CD4-positive, alpha-beta T cell treated with Interleukin-12 subunit alpha and Interleukin-12 subunit beta, for 1 hour (primary cell): ENCODE measurements around the gene BBS1.
"Not testable (repeated sequence)": the region's sequence is repeated elsewhere in the genome, so short reads cannot be mapped to it uniquely, and the experiment has no call there.

Experiments
- DNase-seq: peaks from one replicate; pipeline ENCODE4 v3.0.0-alpha.2; 2020

BBS1 gene

GRCh38 chr11:66529069-66529468 lies 18.6 kb downstream of the BBS1 start:
- no peak for DNase-seq

DNA sequence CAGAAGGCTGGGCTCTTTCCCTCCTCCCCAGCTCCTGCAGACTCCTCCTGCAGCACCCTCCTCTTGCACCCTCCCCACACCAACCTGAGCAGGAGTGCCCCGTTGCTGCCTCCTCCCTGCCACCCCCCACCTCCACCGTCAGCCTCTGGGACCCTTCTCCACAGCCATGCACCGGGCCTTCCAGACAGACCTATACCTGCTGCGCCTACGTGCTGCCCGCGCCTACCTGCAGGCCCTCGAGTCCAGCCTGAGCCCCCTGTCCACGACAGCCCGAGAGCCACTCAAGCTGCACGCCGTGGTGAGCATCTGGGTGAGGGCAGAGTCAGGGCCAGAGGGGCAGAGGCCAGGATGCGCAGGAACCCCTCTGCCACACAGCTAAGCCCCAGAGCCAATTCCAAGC lies 19.2 kb downstream of the BBS1 start:
- no peak for DNase-seq

DNA sequence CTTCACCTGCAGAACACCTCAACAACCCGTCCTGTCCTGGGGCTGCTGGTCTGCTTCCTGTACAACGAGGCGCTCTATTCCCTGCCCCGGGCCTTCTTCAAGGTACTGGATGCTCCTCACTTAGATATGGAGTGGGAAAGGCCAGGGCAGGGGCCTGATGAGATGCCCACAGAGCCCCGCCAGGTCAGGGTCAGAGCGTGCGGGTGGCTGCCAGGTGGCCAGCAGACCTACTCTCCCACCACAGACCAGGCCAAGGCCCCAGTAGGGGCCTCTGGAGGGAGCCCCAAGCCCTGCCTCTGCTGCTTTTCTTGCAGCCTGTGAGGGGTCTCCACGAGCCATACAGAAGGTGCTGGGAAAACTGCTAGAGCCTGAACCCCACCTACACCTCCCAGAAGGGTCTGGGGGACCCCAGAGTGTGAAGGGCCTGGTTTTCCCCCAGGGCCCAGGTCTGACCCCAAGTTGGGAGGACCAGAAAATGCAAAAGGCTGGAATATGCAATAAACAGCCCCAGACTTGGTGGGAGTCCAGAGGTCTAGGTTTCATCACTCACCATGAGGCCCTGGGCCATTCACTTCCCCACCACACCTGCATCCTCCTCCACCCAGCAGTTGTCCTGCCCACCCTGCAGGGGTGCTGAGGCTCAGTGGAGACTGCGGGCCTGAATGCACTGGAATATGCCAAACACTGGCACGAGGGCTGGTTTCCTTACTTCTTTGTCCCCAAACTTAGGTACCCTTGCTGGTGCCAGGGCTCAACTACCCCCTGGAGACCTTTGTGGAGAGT lies 20.7 kb downstream of the BBS1 start:
- DNase-seq = no peak

DNA sequence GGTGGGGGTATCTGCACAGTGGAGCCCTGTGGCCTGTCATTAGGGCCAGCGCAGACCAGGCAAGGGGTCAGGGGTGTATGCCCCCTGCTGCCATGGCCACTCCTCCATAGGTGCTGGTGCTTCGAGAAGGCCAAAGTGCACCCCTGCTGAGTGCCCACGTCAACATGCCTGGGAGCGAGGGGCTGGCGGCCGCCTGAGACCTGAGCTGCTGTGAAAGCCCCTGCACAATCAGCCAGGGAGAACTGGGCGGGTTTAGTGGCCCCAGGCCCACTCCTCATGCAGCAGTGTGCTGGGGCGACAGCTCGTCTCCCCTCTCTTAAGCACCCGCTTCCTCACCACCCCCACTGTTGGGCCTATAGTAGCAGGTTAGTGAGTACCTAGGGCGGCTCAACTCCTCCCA lies 21.4 kb downstream of the BBS1 start:
- no peak for DNase-seq

- no peak for DNase-seq
Observed at GRCh38 chr11:66532784-66533183, 22.3 kb downstream of the BBS1 start.

DNA sequence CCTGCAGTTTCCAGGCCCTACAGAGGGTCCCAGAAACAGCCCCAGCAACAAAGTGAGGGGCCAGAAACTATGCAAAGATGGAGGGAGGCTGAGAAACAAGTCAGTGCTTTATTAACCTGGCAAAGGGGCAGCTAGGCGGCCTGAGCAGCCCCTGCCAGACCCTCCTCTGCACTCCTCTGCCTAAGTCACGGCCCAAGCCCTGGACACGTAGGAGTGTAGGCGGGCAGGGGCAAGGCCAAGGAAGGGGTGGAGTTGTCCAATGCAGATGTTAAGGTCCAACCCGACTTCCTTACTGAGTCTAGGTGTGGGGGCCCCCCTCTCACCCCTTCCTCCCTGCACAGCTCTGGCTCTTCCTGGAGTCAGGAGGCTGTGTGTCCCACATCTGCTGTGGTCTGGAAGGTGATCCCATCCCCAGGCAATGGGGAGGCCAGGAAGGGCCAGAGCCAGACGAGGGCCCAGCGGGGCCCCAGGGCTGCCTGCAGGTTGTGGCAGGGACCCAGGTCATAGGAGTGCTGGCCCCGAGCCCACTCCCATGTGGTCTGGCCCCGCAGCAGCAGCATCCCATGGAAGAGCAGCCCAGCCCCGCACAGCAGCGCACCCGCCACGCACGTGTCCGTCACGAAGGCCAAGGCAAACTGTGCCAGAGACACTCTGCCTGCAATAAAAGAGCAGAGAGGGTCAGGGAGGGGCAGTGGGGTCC lies 28.9 kb downstream of the BBS1 start:
- no peak for DNase-seq

DNA sequence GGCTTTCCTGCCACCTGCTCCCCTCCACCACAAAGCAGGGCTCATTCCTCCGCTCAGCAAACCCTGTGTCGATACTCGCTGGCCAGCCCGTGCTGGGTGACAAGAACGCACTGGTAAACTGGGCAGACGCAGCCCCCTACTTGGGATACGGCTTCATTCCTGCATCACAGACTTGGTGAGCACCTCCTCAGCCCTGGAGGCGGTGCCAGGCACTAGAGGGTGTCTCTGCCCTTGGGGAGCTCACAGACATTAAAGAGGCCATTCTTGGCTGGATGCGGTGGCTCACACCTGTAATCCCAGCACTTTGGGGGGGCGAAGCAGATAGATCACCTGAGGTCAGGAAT lies 29.4 kb downstream of the BBS1 start:
- DNase-seq = no peak

GRCh38 chr11:66540598-66540997 lies 30.2 kb downstream of the BBS1 start:
- DNase-seq = not testable (repeated sequence)

GRCh38 chr11:66541892-66542291 lies 31.5 kb downstream of the BBS1 start:
- DNase-seq = no peak

DNA sequence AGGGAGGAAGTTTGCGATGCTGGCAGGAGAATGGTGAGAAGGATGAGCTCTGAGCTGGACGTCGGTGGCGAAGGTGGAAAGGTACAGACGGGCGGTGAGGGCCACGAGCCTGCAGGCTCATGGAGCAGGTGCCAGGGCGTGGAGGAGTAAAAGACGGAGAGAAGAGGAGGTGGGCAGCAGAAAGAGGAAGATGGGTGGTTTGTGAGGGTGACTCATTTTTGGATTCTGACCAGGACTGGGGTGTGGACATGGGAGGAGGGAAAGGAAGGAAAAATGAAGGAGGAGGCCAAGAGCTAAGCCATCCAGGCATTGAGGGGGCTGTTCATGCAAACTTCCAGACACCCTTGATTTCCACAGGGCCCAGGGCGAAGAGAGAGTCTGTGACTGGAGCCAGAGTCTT lies 31.9 kb downstream of the BBS1 start:
- DNase-seq = no peak

DNA sequence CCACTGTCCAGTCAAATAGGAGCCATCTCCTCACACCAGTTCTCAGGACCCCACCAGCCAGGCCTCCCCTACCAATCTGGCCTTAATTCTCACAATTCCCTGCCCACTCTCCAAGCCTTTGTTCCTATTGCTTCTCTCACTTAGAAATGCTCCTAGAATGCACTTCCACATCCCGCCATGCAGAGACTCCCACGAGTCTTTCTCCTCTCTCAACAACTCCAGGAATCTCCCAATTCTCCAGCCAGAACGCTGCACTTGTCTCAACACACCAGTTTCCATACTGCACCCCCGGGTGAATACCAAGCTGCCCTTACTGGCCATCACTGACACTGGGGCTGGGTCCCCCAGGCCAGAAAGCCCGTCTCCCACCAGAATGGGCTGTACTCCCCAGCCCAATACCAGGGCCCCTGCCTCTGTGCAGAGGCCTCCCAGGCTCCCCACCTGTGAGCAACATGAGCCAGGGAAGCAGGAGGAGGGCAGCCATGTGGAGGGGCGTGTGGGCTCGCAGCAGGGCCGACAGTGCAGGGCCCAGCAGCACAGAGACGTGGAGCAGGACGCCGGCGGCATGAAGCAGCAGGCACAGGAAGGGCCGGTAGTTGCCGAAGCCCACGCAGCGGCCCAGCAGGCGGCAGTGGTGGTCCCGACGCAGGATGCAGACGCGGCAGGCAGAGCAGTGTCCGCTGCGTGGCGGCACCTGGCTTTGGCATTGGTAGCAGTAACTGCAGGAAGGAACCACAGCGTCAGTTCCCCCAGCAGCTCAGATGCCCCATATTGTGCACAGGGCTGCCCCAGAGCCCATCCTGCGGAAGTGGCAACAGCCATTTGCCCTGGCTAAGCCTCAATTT lies 33.0 kb downstream of the BBS1 start:
- DNase-seq = peak; percentile 80

GRCh38 chr11:66544952-66545351 lies 34.5 kb downstream of the BBS1 start:
- DNase-seq = not testable (repeated sequence)

DNA sequence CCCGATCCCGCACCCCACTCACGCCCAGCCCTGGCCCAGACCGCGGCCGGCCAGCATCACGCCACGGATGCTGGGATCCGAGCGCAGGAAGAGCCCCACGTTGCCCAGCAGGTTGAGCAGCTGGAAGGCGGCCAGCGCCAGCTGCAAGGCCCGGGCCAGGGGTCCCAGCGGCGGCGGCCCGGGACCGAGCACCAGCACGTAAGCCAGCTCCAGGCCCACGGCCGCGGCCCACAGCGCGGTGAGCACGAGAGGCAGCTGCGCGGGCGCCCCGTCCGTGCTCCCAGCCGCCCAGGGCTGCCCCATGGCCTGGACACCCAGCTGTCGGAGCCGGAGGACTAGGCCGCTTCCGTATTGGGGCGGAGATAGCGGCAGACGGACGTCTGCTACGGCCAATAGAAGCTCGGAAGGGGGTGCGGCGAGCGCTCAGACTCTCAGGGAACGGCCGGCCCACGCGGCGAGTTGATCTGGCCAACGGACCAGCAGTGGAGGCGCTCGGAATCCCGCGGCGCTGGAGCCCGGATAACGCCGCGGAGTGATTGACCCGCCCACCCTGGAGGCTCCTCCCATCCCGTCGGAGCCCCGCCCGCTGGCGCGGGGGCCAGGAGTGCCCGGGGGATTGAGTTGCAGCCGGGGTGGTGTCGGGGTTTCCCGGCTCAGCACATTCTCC lies 35.4 kb downstream of the BBS1 start, which contains the start of gene ZDHHC24:
Gene ZDHHC24, minus strand, starts transcription at position 348 of the 667 bp plus-strand sequence. Its CDS starts 45 bp downstream, at position 303.
- peak; percentile 91 for DNase-seq

- no peak for DNase-seq
Observed at GRCh38 chr11:66546368-66546965, 36.0 kb downstream of the BBS1 start, which contains the start of gene ACTN3. TSS of gene ACTN3 (plus strand) at chr11:66546903. CDS start at chr11:66546938, 35 bp downstream.

DNA sequence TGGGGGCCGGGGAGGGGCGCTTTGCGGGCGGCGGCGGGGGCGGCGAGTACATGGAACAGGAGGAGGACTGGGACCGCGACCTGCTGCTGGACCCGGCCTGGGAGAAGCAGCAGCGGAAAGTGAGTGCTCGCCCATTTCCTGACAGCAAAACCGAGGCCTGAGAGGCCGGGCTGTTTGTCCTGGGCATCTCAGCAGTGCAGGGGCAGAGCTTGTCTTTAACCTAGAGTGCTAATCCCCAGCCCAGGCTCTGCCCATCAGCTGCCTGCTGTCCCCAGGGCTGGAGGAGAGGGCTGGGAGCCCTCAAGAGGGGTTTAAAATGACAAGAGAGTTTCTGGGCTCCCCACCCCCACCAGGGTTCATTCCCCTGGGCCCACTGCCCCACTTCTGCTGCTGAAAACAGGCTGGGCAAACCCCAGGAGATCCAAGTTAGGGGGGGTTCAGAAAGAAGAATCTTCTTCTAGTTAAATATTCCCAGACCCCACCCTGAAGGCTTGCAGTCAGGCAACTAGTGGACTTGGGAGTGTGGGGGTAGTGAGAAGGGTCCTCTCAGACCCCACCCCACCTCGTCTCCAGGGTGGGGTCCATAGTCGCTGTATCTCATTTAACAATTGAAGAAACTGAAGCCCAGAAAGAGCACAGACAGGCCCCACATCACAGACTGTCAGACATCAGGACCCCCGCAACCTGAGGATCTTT lies 36.7 kb downstream of the BBS1 start:
- no peak for DNase-seq

DNA sequence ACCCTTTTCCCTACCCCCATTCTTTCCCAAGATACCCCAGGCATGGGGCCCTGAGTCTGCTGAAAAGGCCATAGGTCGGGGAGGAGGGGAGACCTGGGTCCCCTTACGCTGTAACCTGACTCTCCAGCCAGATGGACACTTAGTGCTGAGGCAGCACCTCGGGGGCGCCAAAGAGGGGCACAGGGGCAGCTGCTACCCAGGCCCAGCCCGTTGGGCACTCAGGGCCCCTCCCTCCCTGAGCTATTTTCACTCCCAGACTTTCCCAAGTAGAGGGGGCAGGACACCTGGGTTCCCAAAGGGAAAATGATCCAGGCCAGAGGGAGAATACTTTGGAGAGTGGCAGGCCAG lies 37.2 kb downstream of the BBS1 start:
- DNase-seq = no peak

DNA sequence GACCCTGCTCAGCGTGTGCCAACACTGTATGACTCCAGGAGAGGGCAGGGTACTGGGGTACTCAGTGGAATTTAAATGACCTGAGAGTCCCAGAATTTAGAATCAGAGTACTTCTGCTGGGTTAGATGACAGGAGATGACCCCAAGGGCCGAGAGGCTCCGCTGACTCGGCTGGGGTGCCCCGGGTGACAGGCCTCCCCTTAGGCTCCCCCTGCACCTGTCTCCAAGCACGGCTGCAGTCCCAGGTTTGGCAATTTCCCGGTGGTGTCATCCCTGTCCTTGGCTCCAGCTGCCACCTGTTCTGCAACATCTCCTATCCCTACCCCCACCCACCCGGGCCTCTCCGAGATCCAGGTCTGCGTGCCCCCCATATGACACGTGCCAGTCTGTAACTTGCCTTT lies 37.6 kb downstream of the BBS1 start:
- DNase-seq = no peak

DNA sequence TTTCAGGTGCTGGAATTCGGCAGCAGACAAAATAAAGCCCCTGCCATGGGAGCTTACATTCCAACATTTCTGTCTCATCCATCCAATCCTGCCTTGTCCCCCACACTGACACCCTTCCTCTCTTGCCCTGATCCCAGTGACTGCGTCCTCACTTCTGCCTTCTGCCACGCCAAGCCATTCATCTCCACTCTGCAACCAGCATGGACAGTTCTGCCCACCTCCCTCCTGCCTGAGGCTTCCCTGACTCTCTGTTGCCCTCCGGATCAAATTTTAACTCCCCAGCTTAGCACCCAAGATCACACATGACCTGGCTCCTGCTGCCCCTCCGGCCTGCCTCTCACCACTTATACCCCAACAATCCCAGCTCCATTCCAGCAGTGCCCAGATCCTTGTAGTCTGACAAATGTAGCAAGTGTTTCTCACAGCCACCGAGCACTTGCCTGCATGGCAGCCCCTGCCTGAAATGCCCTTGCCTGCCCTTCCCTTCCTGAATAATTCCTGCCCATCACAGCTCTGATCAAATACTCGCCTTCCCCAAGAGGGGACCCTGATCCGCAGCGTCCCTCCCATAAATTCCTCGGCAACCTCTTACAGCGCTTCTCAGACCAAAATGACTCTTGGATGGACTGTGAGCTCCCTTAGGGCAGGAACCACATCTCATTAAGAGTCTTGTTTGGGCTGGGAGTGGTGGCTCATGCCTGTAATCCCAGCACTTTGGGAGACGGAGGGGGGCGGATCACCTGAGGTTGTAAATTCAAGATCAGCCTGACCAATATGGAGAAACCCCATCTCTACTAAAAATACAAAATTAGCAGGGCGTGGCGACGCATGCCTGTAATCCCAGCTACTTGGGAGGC lies 38.6 kb downstream of the BBS1 start:
- DNase-seq = no peak

GRCh38 chr11:66549696-66550095 lies 39.3 kb downstream of the BBS1 start:
- DNase-seq = no peak

DNA sequence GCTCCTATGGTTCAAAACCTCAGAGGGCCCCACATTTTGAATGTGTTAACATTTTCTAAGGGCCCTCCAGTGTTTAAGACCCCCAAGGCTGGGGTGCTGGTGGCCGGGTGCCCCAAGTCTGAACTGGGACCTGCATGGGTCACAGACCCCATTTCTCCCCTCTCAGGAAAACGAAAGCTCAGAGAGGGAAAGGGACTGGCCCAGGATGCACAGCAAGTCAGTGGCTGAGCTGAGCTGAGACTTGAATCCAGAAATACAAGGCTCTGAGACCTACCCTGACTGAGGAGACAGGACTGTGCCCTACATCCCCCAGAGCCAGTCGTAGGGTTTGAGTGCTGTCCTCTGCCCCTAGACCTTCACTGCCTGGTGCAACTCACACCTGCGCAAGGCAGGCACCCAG lies 40.5 kb downstream of the BBS1 start:
- no peak for DNase-seq

DNA sequence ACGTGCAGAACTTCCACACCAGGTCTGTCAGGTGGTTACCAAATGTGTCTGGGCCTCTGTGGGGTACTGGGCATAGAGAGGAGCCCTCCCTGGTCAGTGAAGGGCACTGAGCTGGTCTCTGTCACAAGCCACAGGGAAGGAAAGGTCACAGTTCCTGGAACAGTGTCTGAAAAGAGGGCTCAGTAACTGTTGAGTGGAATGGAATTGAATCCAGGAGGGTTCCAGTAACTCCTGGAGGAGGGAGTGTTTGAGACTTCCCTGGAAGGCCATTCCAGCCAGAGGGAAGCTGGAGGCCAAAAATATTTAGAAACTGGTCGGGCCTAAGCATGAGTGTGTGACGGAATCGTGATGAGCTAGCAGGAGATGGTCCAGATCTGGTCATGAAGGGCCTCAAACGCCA lies 44.2 kb downstream of the BBS1 start:
- DNase-seq = no peak
